Measurements from ENCODE around the gene ALPK1. TPM values are rescaled to one million over a fixed set of nuclear protein-coding genes. Genes with fewer than 3 reads are reported as not detected.

Gene ALPK1
- total RNA-seq, 1 experiment from 2014 or later: 21.3 TPM

- no TSS peak for BruUV-seq (replicated peaks)
- no peak overlapping the region for H3K9ac ChIP-seq (ENCODE audit: low read length)
- TF ChIP-seq EZH2 (IDR thresholded peaks at IDR 0.05): no peak
- TF ChIP-seq SP1 (IDR thresholded peaks at IDR 0.05; ENCODE audit: low read depth): no peak
- TF ChIP-seq ATF3 (IDR thresholded peaks at IDR 0.05): no peak
- TF ChIP-seq POLR2A (IDR thresholded peaks at IDR 0.05; ENCODE audit: borderline replicate concordance, extremely low read depth, insufficient read depth, insufficient read length): no peak
- no peak for TF ChIP-seq CTCF (IDR thresholded peaks at IDR 0.05 in 2 of 3, conservative IDR thresholded peaks at IDR 0.05 in 1 of 3; ENCODE audit: borderline replicate concordance in 1 of 3, insufficient read depth in 1 of 3, low read depth in 2 of 3, low read length in 2 of 3)
- no peak for ATAC-seq
- ChIA-PET RAD21 (ENCODE audit: low non-redundant PET in 1 of 2, low total read pairs in 2 of 2, uncharacterized antibody in 2 of 2, unreplicated experiment in 2 of 2) (no interaction called here), POLR2A (no interaction called here), CTCF (no interaction called here)
- H3K9me3 ChIP-seq (ENCODE audit: control insufficient read depth in 1 of 2, insufficient read depth in 1 of 2, low read depth in 1 of 2, low read length in 2 of 2): no peaks in the 10 kb centered on the region
- intact Hi-C loops (cut with micrococcal nuclease): no loop called here
- H3K4me1 ChIP-seq (ENCODE audit: control insufficient read depth in 1 of 2, insufficient read depth in 2 of 2, low read length in 2 of 2): no peaks in the 10 kb centered on the region
- no peaks in the 10 kb centered on the region for H3K36me3 ChIP-seq (ENCODE audit: control insufficient read depth in 1 of 2, insufficient read depth in 2 of 2, low read length in 2 of 2)
- no peaks in the 10 kb centered on the region for H3K27me3 ChIP-seq (ENCODE audit: insufficient read depth, low read length)
- H3K4me2 ChIP-seq (ENCODE audit: low read length): no peak overlapping the region
- H3K9me2 ChIP-seq (ENCODE audit: insufficient read depth): no peaks in the 10 kb centered on the region
- H3K4me3 ChIP-seq (replicated peaks in 1 of 2; ENCODE audit: low read depth in 1 of 2, low read length in 2 of 2): no peak overlapping the region
- no peak for DNase-seq (ENCODE audit: low read depth, low spot score)
- no peaks in the 10 kb centered on the region for H4K20me1 ChIP-seq (ENCODE audit: insufficient read depth)
- no peak overlapping the region for H3K27ac ChIP-seq (ENCODE audit: low read depth, low read length)
- H2AFZ ChIP-seq (ENCODE audit: low read depth, low read length, poor library complexity, severe bottlenecking): no peak overlapping the region
- H3K79me2 ChIP-seq (ENCODE audit: insufficient read depth, low read length): no peaks in the 10 kb centered on the region
Measured at GRCh38 chr4:112449708-112450107, 152.5 kb downstream of the ALPK1 start.

- no peaks in the 10 kb centered on the region for H3K4me1 ChIP-seq (ENCODE audit: control insufficient read depth in 1 of 2, insufficient read depth in 2 of 2, low read length in 2 of 2)
- ChIA-PET RAD21 (ENCODE audit: low non-redundant PET in 1 of 2, low total read pairs in 2 of 2, uncharacterized antibody in 2 of 2, unreplicated experiment in 2 of 2) (no interaction called here), CTCF (no interaction called here), POLR2A (no interaction called here)
- intact Hi-C loops (cut with micrococcal nuclease): no loop called here
- no peaks in the 10 kb centered on the region for H3K36me3 ChIP-seq (ENCODE audit: control insufficient read depth in 1 of 2, insufficient read depth in 2 of 2, low read length in 2 of 2)
- no peak for TF ChIP-seq ELF1 (IDR thresholded peaks at IDR 0.05; ENCODE audit: borderline replicate concordance, low read depth)
- TF ChIP-seq POLR2AphosphoS5 (IDR thresholded peaks at IDR 0.05; ENCODE audit: low read depth, low read length): no peak
- TF ChIP-seq JUND (IDR thresholded peaks at IDR 0.05): no peak
- TF ChIP-seq SIN3A (IDR thresholded peaks at IDR 0.05; ENCODE audit: low read depth): no peak
- no peak for TF ChIP-seq ATF3 (IDR thresholded peaks at IDR 0.05)
- TF ChIP-seq POLR2A (IDR thresholded peaks at IDR 0.05; ENCODE audit: borderline replicate concordance, extremely low read depth, insufficient read depth, insufficient read length): no peak
- no TSS peak for BruUV-seq (replicated peaks)
- ATAC-seq: no peak
- H3K4me3 ChIP-seq (replicated peaks in 1 of 2; ENCODE audit: low read depth in 1 of 2, low read length in 2 of 2): no peak overlapping the region
- no peak overlapping the region for H3K27ac ChIP-seq (ENCODE audit: low read depth, low read length)
- H3K4me2 ChIP-seq (ENCODE audit: low read length): no peak overlapping the region
- no peaks in the 10 kb centered on the region for H3K27me3 ChIP-seq (ENCODE audit: insufficient read depth, low read length)
- DNase-seq (ENCODE audit: low read depth, low spot score): no peak
- no peaks in the 10 kb centered on the region for H3K79me2 ChIP-seq (ENCODE audit: insufficient read depth, low read length)
- H3K9me3 ChIP-seq (ENCODE audit: control insufficient read depth in 1 of 2, insufficient read depth in 1 of 2, low read depth in 1 of 2, low read length in 2 of 2): no peaks in the 10 kb centered on the region
- no peaks in the 10 kb centered on the region for H3K9me2 ChIP-seq (ENCODE audit: insufficient read depth)
- H4K20me1 ChIP-seq (ENCODE audit: insufficient read depth): no peaks in the 10 kb centered on the region
- H2AFZ ChIP-seq (ENCODE audit: low read depth, low read length, poor library complexity, severe bottlenecking): no peak overlapping the region
- H3K9ac ChIP-seq (ENCODE audit: low read length): no peak overlapping the region
Measured at GRCh38 chr4:112451104-112451503, 153.9 kb downstream of the ALPK1 start.
